Measurements from ENCODE around the gene TOR3A. TPM values are rescaled to one million over a fixed set of nuclear protein-coding genes. Genes with fewer than 3 reads are reported as not detected.

The TOR3A gene
- total and polyA plus RNA-seq, 2 of the 13 experiments (the other 11 are each of a cell fraction or from before 2014, with no cell fraction given): 14.7 to 28.4 TPM

GRCh38 chr1:179081687-179082332, at the start of gene TOR3A (continued):
- TF ChIP-seq, protein P1, sequence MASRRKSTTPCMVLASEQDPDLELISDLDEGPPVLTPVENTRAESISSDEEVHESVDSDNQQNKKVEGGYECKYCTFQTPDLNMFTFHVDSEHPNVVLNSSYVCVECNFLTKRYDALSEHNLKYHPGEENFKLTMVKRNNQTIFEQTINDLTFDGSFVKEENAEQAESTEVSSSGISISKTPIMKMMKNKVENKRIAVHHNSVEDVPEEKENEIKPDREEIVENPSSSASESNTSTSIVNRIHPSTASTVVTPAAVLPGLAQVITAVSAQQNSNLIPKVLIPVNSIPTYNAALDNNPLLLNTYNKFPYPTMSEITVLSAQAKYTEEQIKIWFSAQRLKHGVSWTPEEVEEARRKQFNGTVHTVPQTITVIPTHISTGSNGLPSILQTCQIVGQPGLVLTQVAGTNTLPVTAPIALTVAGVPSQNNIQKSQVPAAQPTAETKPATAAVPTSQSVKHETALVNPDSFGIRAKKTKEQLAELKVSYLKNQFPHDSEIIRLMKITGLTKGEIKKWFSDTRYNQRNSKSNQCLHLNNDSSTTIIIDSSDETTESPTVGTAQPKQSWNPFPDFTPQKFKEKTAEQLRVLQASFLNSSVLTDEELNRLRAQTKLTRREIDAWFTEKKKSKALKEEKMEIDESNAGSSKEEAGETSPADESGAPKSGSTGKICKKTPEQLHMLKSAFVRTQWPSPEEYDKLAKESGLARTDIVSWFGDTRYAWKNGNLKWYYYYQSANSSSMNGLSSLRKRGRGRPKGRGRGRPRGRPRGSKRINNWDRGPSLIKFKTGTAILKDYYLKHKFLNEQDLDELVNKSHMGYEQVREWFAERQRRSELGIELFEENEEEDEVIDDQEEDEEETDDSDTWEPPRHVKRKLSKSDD (CRISPR knock-in tag; IDR thresholded peaks at IDR 0.05; ENCODE audit: low read depth): no peak
- TF ChIP-seq, protein P2, sequence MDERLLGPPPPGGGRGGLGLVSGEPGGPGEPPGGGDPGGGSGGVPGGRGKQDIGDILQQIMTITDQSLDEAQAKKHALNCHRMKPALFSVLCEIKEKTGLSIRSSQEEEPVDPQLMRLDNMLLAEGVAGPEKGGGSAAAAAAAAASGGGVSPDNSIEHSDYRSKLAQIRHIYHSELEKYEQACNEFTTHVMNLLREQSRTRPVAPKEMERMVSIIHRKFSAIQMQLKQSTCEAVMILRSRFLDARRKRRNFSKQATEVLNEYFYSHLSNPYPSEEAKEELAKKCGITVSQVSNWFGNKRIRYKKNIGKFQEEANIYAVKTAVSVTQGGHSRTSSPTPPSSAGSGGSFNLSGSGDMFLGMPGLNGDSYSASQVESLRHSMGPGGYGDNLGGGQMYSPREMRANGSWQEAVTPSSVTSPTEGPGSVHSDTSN (CRISPR knock-in tag; IDR thresholded peaks at IDR 0.05): peak; percentile 61
- TF ChIP-seq, protein P3, sequence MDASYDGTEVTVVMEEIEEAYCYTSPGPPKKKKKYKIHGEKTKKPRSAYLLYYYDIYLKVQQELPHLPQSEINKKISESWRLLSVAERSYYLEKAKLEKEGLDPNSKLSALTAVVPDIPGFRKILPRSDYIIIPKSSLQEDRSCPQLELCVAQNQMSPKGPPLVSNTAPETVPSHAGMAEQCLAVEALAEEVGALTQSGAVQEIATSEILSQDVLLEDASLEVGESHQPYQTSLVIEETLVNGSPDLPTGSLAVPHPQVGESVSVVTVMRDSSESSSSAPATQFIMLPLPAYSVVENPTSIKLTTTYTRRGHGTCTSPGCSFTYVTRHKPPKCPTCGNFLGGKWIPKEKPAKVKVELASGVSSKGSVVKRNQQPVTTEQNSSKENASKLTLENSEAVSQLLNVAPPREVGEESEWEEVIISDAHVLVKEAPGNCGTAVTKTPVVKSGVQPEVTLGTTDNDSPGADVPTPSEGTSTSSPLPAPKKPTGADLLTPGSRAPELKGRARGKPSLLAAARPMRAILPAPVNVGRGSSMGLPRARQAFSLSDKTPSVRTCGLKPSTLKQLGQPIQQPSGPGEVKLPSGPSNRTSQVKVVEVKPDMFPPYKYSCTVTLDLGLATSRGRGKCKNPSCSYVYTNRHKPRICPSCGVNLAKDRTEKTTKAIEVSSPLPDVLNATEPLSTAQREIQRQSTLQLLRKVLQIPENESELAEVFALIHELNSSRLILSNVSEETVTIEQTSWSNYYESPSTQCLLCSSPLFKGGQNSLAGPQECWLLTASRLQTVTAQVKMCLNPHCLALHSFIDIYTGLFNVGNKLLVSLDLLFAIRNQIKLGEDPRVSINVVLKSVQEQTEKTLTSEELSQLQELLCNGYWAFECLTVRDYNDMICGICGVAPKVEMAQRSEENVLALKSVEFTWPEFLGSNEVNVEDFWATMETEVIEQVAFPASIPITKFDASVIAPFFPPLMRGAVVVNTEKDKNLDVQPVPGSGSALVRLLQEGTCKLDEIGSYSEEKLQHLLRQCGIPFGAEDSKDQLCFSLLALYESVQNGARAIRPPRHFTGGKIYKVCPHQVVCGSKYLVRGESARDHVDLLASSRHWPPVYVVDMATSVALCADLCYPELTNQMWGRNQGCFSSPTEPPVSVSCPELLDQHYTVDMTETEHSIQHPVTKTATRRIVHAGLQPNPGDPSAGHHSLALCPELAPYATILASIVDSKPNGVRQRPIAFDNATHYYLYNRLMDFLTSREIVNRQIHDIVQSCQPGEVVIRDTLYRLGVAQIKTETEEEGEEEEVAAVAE (CRISPR knock-in tag; IDR thresholded peaks at IDR 0.05; ENCODE audit: borderline replicate concordance): no peak
- TF ChIP-seq ZFX (CRISPR knock-in tag; IDR thresholded peaks at IDR 0.05; ENCODE audit: low read depth) (peak; percentile 93), ZFY (CRISPR knock-in tag; IDR thresholded peaks at IDR 0.05) (peak; percentile 93), HNRNPK (IDR thresholded peaks at IDR 0.05; ENCODE audit: low read depth, low read length, poor library complexity, severe bottlenecking) (no peak), ZNF160 (CRISPR knock-in tag; IDR thresholded peaks at IDR 0.05) (peak; percentile 84), CHD2 (IDR thresholded peaks at IDR 0.05; ENCODE audit: low read depth, low read length) (no peak), ZNF605 (CRISPR knock-in tag; IDR thresholded peaks at IDR 0.05) (peak; percentile 25; the same call in 1 of the 2 replicates), BRF2 (CRISPR knock-in tag; IDR thresholded peaks at IDR 0.05) (0 out of 2 replicates have a peak, but pooled peaks have one; percentile 24), SRSF9 (IDR thresholded peaks at IDR 0.05; ENCODE audit: borderline replicate concordance, insufficient read depth, low read depth, low read length, poor library complexity, severe bottlenecking) (no peak)
- TF ChIP-seq, protein P4, sequence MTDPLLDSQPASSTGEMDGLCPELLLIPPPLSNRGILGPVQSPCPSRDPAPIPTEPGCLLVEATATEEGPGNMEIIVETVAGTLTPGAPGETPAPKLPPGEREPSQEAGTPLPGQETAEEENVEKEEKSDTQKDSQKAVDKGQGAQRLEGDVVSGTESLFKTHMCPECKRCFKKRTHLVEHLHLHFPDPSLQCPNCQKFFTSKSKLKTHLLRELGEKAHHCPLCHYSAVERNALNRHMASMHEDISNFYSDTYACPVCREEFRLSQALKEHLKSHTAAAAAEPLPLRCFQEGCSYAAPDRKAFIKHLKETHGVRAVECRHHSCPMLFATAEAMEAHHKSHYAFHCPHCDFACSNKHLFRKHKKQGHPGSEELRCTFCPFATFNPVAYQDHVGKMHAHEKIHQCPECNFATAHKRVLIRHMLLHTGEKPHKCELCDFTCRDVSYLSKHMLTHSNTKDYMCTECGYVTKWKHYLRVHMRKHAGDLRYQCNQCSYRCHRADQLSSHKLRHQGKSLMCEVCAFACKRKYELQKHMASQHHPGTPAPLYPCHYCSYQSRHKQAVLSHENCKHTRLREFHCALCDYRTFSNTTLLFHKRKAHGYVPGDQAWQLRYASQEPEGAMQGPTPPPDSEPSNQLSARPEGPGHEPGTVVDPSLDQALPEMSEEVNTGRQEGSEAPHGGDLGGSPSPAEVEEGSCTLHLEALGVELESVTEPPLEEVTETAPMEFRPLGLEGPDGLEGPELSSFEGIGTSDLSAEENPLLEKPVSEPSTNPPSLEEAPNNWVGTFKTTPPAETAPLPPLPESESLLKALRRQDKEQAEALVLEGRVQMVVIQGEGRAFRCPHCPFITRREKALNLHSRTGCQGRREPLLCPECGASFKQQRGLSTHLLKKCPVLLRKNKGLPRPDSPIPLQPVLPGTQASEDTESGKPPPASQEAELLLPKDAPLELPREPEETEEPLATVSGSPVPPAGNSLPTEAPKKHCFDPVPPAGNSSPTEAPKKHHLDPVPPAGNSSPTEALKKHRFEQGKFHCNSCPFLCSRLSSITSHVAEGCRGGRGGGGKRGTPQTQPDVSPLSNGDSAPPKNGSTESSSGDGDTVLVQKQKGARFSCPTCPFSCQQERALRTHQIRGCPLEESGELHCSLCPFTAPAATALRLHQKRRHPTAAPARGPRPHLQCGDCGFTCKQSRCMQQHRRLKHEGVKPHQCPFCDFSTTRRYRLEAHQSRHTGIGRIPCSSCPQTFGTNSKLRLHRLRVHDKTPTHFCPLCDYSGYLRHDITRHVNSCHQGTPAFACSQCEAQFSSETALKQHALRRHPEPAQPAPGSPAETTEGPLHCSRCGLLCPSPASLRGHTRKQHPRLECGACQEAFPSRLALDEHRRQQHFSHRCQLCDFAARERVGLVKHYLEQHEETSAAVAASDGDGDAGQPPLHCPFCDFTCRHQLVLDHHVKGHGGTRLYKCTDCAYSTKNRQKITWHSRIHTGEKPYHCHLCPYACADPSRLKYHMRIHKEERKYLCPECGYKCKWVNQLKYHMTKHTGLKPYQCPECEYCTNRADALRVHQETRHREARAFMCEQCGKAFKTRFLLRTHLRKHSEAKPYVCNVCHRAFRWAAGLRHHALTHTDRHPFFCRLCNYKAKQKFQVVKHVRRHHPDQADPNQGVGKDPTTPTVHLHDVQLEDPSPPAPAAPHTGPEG (CRISPR knock-in tag; IDR thresholded peaks at IDR 0.05): peak; percentile 71; the same call in 1 of the 2 replicates

Data from HepG2 (cell line).